Measurements from ENCODE around the gene NSF. TPM values are rescaled to one million over a fixed set of nuclear protein-coding genes. Genes with fewer than 3 reads are reported as not detected.
"Not testable (repeated sequence)": the region's sequence is repeated elsewhere in the genome, so short reads cannot be mapped to it uniquely, and the experiment has no call there.

NSF gene
- total RNA-seq, 4 donors from 2014 or later, result 15.6 to 22.9 (median 19.0) TPM

- not testable (repeated sequence) for ATAC-seq
- WGBS, 2 donors (ENCODE audit: low coverage in 1 of 2), result 14% methylated on average over 1 of the region's 2 CpGs; no CpG with 5 or more reads in 1 of the 2 donors
These were observed 51.6 kb downstream of the NSF start for GRCh38 chr17:46641861-46642656.

GRCh38 chr17:46647251-46647650 lies 56.8 kb downstream of the NSF start:
- not testable (repeated sequence) for H3K4me1 ChIP-seq, ATAC-seq, H3K27ac ChIP-seq, H3K9me3 ChIP-seq, H3K36me3 ChIP-seq, H3K27me3 ChIP-seq, H3K4me3 ChIP-seq
- no CpG with 5 or more reads among the region's 2 CpGs for WGBS, 2 donors (ENCODE audit: low coverage in 1 of 2)

More at GRCh38 chr17:46641861-46642656, 51.6 kb downstream of the NSF start:
- not testable (repeated sequence) for H3K4me1 ChIP-seq, H3K27me3 ChIP-seq, H3K36me3 ChIP-seq, H3K9me3 ChIP-seq, H3K27ac ChIP-seq, H3K4me3 ChIP-seq
- TF ChIP-seq CTCF (IDR thresholded peaks at IDR 0.05), result peak in 1 of 4 experiments; percentile 16

- H3K4me3 ChIP-seq, H3K9me3 ChIP-seq, H3K4me1 ChIP-seq, H3K36me3 ChIP-seq, H3K27me3 ChIP-seq, H3K27ac ChIP-seq, ATAC-seq: not testable (repeated sequence)
- WGBS, 2 donors (ENCODE audit: low coverage in 1 of 2), result no CpG with 5 or more reads among the region's 2 CpGs
These were observed 57.3 kb downstream of the NSF start for GRCh38 chr17:46647688-46648278.

- not testable (repeated sequence) for H3K36me3 ChIP-seq, H3K4me1 ChIP-seq, ATAC-seq, H3K27ac ChIP-seq, H3K4me3 ChIP-seq, H3K9me3 ChIP-seq, H3K27me3 ChIP-seq
- 85 to 100% methylated on average over 1 to 5 of the region's 7 CpGs for whole genome bisulfite sequencing, 2 donors (ENCODE audit: low coverage in 1 of 2)
These were observed 58.8 kb downstream of the NSF start for GRCh38 chr17:46649246-46649645.

DNA sequence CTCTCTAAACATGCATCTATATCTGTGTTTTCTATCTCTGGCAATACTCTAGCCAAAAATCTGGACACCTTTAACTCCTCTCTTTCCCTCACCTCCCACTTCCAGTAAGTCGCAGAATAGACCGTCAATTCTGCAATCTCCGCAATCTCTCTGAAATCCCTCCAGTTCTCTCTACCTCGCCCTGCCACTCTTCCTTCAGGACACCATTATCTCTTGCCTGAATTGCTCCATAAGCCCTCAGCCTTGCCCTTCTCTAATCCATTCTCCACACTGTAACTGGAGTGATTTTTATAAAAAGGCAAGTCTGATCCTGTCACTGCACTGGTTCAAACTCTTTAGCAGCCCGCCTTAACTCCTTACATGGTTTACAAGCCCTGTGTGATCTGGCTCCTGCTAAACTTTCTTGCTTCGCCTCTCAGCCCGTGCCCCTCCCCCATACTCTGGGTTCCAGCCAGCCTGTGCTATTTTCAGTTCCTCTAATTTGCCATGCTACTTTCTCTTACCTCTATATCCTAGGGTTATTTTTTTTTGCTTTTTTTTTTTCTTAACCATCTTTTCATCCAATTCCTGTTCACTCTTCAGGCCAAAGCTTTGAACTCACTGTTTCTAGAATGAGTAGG lies 61.7 kb downstream of the NSF start:
- not testable (repeated sequence) for H3K27ac ChIP-seq, H3K27me3 ChIP-seq, H3K36me3 ChIP-seq, H3K9me3 ChIP-seq, H3K4me3 ChIP-seq, H3K4me1 ChIP-seq
- peak; percentile 65 for ATAC-seq
- WGBS, 2 donors (ENCODE audit: low coverage in 1 of 2), result no CpG with 5 or more reads among the region's 7 CpGs

DNA sequence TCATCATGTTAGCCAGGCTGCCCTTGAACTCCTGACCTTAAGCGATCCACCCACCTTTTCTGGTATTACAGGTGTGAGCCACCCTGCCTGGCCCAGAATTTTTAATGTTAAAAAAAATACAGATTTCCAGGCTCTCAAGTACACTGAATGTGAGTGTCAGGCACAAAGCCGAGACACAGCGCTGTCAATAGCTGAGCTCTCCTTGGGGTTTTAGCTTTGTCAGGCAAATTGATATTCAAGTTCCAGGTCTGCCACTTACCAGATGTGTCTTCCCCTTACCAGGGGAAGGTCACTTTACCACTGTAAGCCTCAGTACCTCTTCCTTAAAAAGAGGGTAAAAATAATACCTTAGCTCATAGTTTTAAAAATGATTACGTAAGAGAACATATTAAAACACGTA lies 67.8 kb downstream of the NSF start:
- not testable (repeated sequence) for H3K4me1 ChIP-seq, ATAC-seq, H3K27me3 ChIP-seq, H3K27ac ChIP-seq, H3K9me3 ChIP-seq, H3K36me3 ChIP-seq, H3K4me3 ChIP-seq
- WGBS, 2 donors (ENCODE audit: low coverage in 1 of 2), result no CpG with 5 or more reads among the region's 5 CpGs

GRCh38 chr17:46659702-46660101 lies 69.2 kb downstream of the NSF start:
- ATAC-seq, H3K4me1 ChIP-seq, H3K4me3 ChIP-seq, H3K27ac ChIP-seq, H3K27me3 ChIP-seq, H3K36me3 ChIP-seq, H3K9me3 ChIP-seq: not testable (repeated sequence)
- no CpG with 5 or more reads among the region's 4 CpGs for WGBS, 2 donors (ENCODE audit: low coverage in 1 of 2)

GRCh38 chr17:46663123-46663522 lies 72.7 kb downstream of the NSF start:
- not testable (repeated sequence) for H3K9me3 ChIP-seq, ATAC-seq, H3K36me3 ChIP-seq, H3K27ac ChIP-seq, H3K27me3 ChIP-seq, H3K4me1 ChIP-seq, H3K4me3 ChIP-seq
- WGBS, 2 donors (ENCODE audit: low coverage in 1 of 2), result no CpG with 5 or more reads among the region's 1 CpG

DNA sequence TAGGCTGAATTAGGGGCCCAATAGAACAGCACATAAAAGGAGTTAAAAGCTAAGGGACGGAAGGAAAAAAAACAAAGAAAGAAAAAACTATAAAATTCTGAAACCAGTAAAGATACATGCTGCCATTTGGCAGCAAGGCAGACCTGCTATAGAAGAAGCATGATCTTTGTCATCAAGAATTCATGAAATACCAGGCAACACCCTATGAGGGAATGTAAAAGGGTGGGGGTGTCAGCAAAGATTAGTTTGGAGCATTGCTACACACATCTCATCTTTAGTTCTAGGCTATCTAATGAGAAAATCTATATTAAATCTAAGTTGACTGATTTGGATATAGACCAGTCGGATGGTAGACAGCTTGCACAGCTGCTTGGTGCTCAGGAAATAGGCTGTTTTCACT lies 73.1 kb downstream of the NSF start:
- H3K4me3 ChIP-seq, H3K27ac ChIP-seq, H3K36me3 ChIP-seq, H3K9me3 ChIP-seq, H3K27me3 ChIP-seq, H3K4me1 ChIP-seq, ATAC-seq: not testable (repeated sequence)
- WGBS, 2 donors (ENCODE audit: low coverage in 1 of 2), result no CpG with 5 or more reads among the region's 2 CpGs

- H3K27ac ChIP-seq, H3K27me3 ChIP-seq, ATAC-seq, H3K36me3 ChIP-seq, H3K9me3 ChIP-seq, H3K4me3 ChIP-seq, H3K4me1 ChIP-seq: not testable (repeated sequence)
- 40% methylated on average over 1 of the region's 5 CpGs; no CpG with 5 or more reads in 1 of the 2 donors for WGBS, 2 donors (ENCODE audit: low coverage in 1 of 2)
These were observed 75.5 kb downstream of the NSF start for GRCh38 chr17:46665969-46666368.

- not testable (repeated sequence) for H3K4me3 ChIP-seq, H3K36me3 ChIP-seq, H3K9me3 ChIP-seq, H3K27me3 ChIP-seq, ATAC-seq, H3K27ac ChIP-seq, H3K4me1 ChIP-seq
- no CpG with 5 or more reads among the region's 4 CpGs for WGBS, 2 donors (ENCODE audit: low coverage in 1 of 2)
These were observed 80.3 kb downstream of the NSF start for GRCh38 chr17:46670789-46671188.

GRCh38 chr17:46672777-46673176 lies 82.3 kb downstream of the NSF start:
- not testable (repeated sequence) for H3K4me3 ChIP-seq, H3K27me3 ChIP-seq, H3K4me1 ChIP-seq, H3K36me3 ChIP-seq, ATAC-seq, H3K9me3 ChIP-seq, H3K27ac ChIP-seq
- WGBS, 2 donors (ENCODE audit: low coverage in 1 of 2), result no CpG with 5 or more reads among the region's 2 CpGs

DNA sequence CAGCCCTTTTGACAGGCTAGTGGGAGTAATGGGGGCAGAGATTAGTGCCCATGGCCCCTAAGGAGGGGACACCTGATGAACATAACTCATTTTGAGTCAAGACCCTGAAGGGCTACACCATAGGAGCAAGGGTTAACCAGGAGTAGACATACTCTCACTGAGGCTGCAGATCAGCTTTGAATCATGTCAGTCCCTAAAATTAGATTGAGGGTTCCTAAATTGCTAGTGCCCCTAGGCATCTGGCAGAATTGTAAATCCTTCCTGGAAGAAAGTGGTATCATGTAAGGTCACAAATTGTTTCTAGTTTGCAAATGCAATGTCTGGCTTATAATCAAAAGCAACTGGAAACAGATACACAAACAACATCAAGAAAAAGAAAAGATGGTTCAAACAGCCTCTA lies 87.3 kb downstream of the NSF start:
- H3K9me3 ChIP-seq, H3K36me3 ChIP-seq, H3K27me3 ChIP-seq, H3K27ac ChIP-seq, H3K4me3 ChIP-seq, H3K4me1 ChIP-seq, ATAC-seq: not testable (repeated sequence)

Data from gastroesophageal sphincter (tissue), 4 donors.